Measurements from ENCODE around the gene TSHB.
A peak's percentile ranks its signal among the peaks of the same experiment; 100 is the strongest.

TSHB gene

DNA sequence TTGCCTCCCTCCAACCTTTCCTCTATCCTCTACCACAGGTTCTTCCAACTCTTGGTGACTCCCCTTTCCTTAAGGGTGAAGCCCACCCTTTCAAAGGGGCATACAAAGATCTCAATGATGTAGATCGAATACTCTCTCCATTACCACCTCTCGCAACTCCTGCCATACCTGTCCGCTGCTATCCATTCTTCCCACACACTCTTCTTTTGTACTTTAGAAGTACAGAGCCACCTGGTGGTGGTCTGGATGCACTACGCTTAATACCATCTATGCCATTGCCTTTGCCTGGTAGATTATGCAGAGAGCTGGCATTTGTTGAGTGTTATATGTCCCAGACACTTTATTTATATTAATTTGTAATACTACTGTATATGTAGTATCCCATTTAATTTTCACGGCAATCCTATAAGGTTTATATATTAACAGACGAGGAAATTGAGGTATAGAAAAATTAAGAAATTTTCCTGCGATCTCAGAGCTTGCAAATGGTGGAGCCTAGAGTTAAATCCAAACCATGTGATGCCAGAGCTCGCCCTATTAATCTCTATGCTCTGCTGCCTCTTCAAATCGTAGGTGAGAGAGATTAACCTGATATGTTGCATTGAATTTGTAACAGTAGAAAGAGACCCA lies 22.9 kb downstream of the TSHB start:
- no peaks in the 10 kb centered on the region for H3K9me2 ChIP-seq (ENCODE audit: low read depth, low read length)
- no peak for TF ChIP-seq EZH2 (IDR thresholded peaks at IDR 0.05; ENCODE audit: borderline replicate concordance, low read length)
- TF ChIP-seq, protein P1, sequence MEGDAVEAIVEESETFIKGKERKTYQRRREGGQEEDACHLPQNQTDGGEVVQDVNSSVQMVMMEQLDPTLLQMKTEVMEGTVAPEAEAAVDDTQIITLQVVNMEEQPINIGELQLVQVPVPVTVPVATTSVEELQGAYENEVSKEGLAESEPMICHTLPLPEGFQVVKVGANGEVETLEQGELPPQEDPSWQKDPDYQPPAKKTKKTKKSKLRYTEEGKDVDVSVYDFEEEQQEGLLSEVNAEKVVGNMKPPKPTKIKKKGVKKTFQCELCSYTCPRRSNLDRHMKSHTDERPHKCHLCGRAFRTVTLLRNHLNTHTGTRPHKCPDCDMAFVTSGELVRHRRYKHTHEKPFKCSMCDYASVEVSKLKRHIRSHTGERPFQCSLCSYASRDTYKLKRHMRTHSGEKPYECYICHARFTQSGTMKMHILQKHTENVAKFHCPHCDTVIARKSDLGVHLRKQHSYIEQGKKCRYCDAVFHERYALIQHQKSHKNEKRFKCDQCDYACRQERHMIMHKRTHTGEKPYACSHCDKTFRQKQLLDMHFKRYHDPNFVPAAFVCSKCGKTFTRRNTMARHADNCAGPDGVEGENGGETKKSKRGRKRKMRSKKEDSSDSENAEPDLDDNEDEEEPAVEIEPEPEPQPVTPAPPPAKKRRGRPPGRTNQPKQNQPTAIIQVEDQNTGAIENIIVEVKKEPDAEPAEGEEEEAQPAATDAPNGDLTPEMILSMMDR (IDR thresholded peaks at IDR 0.05; ENCODE audit: low read length): peak; percentile 85
- H3K9ac ChIP-seq (ENCODE audit: low read length): no peak overlapping the region
- H3K79me2 ChIP-seq (ENCODE audit: insufficient read depth, low read length): no peaks in the 10 kb centered on the region
- H2AFZ ChIP-seq (ENCODE audit: low read length): no peak overlapping the region
- no peak overlapping the region for H3K4me2 ChIP-seq (ENCODE audit: low read length)
- H3K9me3 ChIP-seq (ENCODE audit: low read length): no peaks in the 10 kb centered on the region
- no peaks in the 10 kb centered on the region for H3K4me1 ChIP-seq (ENCODE audit: insufficient read depth, low read length, severe bottlenecking)
- no peaks in the 10 kb centered on the region for H4K20me1 ChIP-seq (ENCODE audit: insufficient read depth, low read length)
- H3K36me3 ChIP-seq (ENCODE audit: insufficient read depth, low read length): no peaks in the 10 kb centered on the region
- H3K27ac ChIP-seq (ENCODE audit: low read depth, low read length, poor library complexity, severe bottlenecking): no peak overlapping the region
- H3K4me3 ChIP-seq (ENCODE audit: low read depth, low read length, poor library complexity, severe bottlenecking): no peak overlapping the region
- no peaks in the 10 kb centered on the region for H3F3A ChIP-seq (ENCODE audit: insufficient read depth, low read length)
- no peaks in the 10 kb centered on the region; the same call in 1 of the 2 replicates for H3K27me3 ChIP-seq (ENCODE audit: insufficient read depth, low read length)

DNA sequence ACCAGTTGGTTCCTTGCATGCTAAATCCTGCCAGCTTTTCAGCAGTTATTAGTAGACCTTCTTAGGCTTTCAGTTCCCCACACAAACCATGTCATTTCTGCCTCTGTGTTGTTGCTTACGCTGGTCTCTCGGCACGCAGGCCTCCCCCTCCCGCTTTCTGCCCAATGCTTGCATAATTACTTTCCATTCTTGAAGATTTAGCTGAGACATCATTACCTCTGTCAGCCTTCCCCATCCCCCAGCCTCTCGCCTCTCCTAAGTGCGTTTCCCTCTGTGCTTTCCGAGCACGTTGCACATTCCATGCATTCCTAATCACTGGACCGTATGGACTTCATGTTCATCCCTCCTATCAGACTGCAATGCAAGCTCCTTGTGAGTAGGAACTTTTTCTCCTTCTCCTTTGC lies 26.8 kb downstream of the TSHB start:
- H3K4me3 ChIP-seq (ENCODE audit: low read depth, low read length, poor library complexity, severe bottlenecking): no peak overlapping the region
- no peak overlapping the region for H3K4me2 ChIP-seq (ENCODE audit: low read length)
- no peaks in the 10 kb centered on the region for H4K20me1 ChIP-seq (ENCODE audit: insufficient read depth, low read length)
- H3K27ac ChIP-seq (ENCODE audit: low read depth, low read length, poor library complexity, severe bottlenecking): no peak overlapping the region
- H3K9ac ChIP-seq (ENCODE audit: low read length): no peak overlapping the region
- TF ChIP-seq, protein P1 (IDR thresholded peaks at IDR 0.05; ENCODE audit: low read length): no peak
- TF ChIP-seq EZH2 (IDR thresholded peaks at IDR 0.05; ENCODE audit: borderline replicate concordance, low read length): no peak
- no peaks in the 10 kb centered on the region for H3K36me3 ChIP-seq (ENCODE audit: insufficient read depth, low read length)
- H3K9me3 ChIP-seq (ENCODE audit: low read length): no peaks in the 10 kb centered on the region
- H3F3A ChIP-seq (ENCODE audit: insufficient read depth, low read length): no peaks in the 10 kb centered on the region
- no peaks in the 10 kb centered on the region for H3K4me1 ChIP-seq (ENCODE audit: insufficient read depth, low read length, severe bottlenecking)
- H3K27me3 ChIP-seq (ENCODE audit: insufficient read depth, low read length): no peaks in the 10 kb centered on the region; the same call in 1 of the 2 replicates
- no peak overlapping the region for H2AFZ ChIP-seq (ENCODE audit: low read length)
- no peaks in the 10 kb centered on the region for H3K9me2 ChIP-seq (ENCODE audit: low read depth, low read length)
- no peaks in the 10 kb centered on the region for H3K79me2 ChIP-seq (ENCODE audit: insufficient read depth, low read length)

DNA sequence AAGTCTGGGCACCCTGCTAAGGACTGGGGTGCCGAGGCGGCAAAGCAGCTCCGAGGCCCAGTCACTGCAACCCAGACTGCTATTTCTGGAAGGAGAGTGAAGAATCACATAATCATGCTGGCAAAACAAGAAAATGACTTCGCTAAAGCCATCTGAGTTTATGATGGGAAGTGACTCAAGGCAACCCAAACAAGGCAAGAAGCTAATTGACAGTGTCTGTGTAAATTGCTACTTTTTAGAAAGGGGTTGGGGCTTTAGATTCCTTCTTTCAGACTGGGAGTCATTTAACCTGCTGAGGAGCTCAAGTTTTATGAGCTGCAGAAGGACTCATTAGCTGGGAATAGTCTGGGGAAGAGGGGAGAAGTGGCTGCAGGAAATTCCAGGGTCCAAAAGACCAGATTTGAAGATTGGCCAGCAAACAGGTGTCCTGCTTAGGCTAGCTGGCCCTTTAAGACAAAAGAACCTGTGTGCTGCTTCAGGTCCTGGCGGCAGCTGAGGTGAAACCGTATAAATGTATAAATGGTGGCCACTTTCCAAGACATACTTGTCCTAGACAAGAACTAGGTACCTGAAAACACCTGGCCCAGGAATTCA lies 28.1 kb downstream of the TSHB start:
- H3K27me3 ChIP-seq (ENCODE audit: insufficient read depth, low read length): no peaks in the 10 kb centered on the region; the same call in 1 of the 2 replicates
- no peak overlapping the region for H3K27ac ChIP-seq (ENCODE audit: low read depth, low read length, poor library complexity, severe bottlenecking)
- no peak overlapping the region for H2AFZ ChIP-seq (ENCODE audit: low read length)
- no peaks in the 10 kb centered on the region for H4K20me1 ChIP-seq (ENCODE audit: insufficient read depth, low read length)
- H3K9ac ChIP-seq (ENCODE audit: low read length): no peak overlapping the region
- no peak overlapping the region for H3K4me2 ChIP-seq (ENCODE audit: low read length)
- TF ChIP-seq EZH2 (IDR thresholded peaks at IDR 0.05; ENCODE audit: borderline replicate concordance, low read length): no peak
- TF ChIP-seq, protein P1 (IDR thresholded peaks at IDR 0.05; ENCODE audit: low read length): no peak
- H3K4me3 ChIP-seq (ENCODE audit: low read depth, low read length, poor library complexity, severe bottlenecking): no peak overlapping the region
- H3K9me3 ChIP-seq (ENCODE audit: low read length): no peaks in the 10 kb centered on the region
- no peaks in the 10 kb centered on the region for H3F3A ChIP-seq (ENCODE audit: insufficient read depth, low read length)
- H3K9me2 ChIP-seq (ENCODE audit: low read depth, low read length): no peaks in the 10 kb centered on the region
- no peaks in the 10 kb centered on the region for H3K36me3 ChIP-seq (ENCODE audit: insufficient read depth, low read length)
- H3K79me2 ChIP-seq (ENCODE audit: insufficient read depth, low read length): no peaks in the 10 kb centered on the region
- H3K4me1 ChIP-seq (ENCODE audit: insufficient read depth, low read length, severe bottlenecking): no peaks in the 10 kb centered on the region
